Caco-2 (cell line): Measurements from ENCODE around the gene IMPG1. TPM values are rescaled to one million over a fixed set of nuclear protein-coding genes. Genes with fewer than 3 reads are reported as not detected.

Source experiments
- BruUV-seq: library from RNA; stranded (reverse); fragments of 400-500 nt; replicated peaks from 2 replicates; lab custom pipeline; 2021; lab: Mats Ljungman, UMichigan
- CTCF ChIA-PET: fragments of 300-600 bp; sonication (Branson Sonifier 250); formaldehyde crosslinking; loops from one replicate; lab custom pipeline; 2022; ENCODE audit warnings: antibody characterized with exemption; lab: Charles Lee
- POLR2A ChIA-PET: fragments of 300-600 bp; sonication (Branson Sonifier 250); formaldehyde crosslinking; loops from one replicate; lab custom pipeline; 2022; ENCODE audit warnings: antibody characterized with exemption; lab: Charles Lee
- DNase-seq, 2 experiments: peaks; one replicate each; pipeline versions ENCODE4 v3.0.0 to v3.0.0-alpha.2; 2020 to 2022
- H3K27me3 ChIP-seq: replicated peaks from 2 replicates; pipeline ENCODE4 v1.6.0; 2011; ENCODE audit warnings: low read length; ENCODE audit not compliant: control insufficient read depth, insufficient read depth
- H3K36me3 ChIP-seq: 2 replicates; pipeline ENCODE4 v1.5.1; 2011; ENCODE audit warnings: low read length; ENCODE audit not compliant: control insufficient read depth, insufficient read depth
- H3K4me1 ChIP-seq: fragments of 250-450 bp; sonication (Bioruptor Pico); 2 replicates; pipeline ENCODE4 v1.5.1; 2020; ENCODE audit warnings: mild to moderate bottlenecking
- H3K4me3 ChIP-seq: 2 replicates; pipeline ENCODE4 v1.5.1; 2011; ENCODE audit warnings: low read depth, mild to moderate bottlenecking, control low read depth, low read length
- H3K9me3 ChIP-seq: fragments of 250-450 bp; sonication (Bioruptor Pico); 2 replicates; pipeline ENCODE4 v1.5.1; 2020; ENCODE audit warnings: mild to moderate bottlenecking, moderate library complexity
- H3K27ac Mint-ChIP-seq: one replicate; pipeline ENCODE4 v1.8.0; 2022; ENCODE audit warnings: mixed read lengths; ENCODE audit not compliant: unreplicated experiment
- H3K27me3 Mint-ChIP-seq: one replicate; pipeline ENCODE4 v1.8.0; 2022; ENCODE audit warnings: mixed read lengths; ENCODE audit not compliant: insufficient read depth, unreplicated experiment
- H3K36me3 Mint-ChIP-seq: one replicate; pipeline ENCODE4 v1.8.0; 2022; ENCODE audit warnings: mild to moderate bottlenecking, mixed read lengths; ENCODE audit not compliant: insufficient read depth, unreplicated experiment
- H3K4me1 Mint-ChIP-seq: one replicate; pipeline ENCODE4 v1.8.0; 2022; ENCODE audit warnings: low read depth, mixed read lengths; ENCODE audit not compliant: unreplicated experiment
- H3K4me3 Mint-ChIP-seq: one replicate; pipeline ENCODE4 v1.8.0; 2022; ENCODE audit warnings: mild to moderate bottlenecking, moderate library complexity, mixed read lengths; ENCODE audit not compliant: unreplicated experiment
- H3K9me3 Mint-ChIP-seq: one replicate; pipeline ENCODE4 v1.8.0; 2022; ENCODE audit warnings: mixed read lengths; ENCODE audit not compliant: unreplicated experiment
- CTCF ChIP-seq, 2 experiments: fragments of 200-600 bp in 1 of 2; IDR thresholded peaks; 1 replicate in 1 of 2; 2 replicates in 1 of 2; pipeline versions ENCODE4 v1.5.1 to v1.8.0; 2011 to 2022; ENCODE audit warnings: antibody characterized with exemption in 1 of 2, control low read depth in 1 of 2, inconsistent platforms in 1 of 2, low read depth in 1 of 2, low read length in 1 of 2, mild to moderate bottlenecking in 1 of 2, moderate library complexity in 1 of 2; ENCODE audit not compliant: insufficient read depth in 1 of 2, severe bottlenecking in 1 of 2, unreplicated experiment in 1 of 2
- intact Hi-C: fragments of 100-400 bp; cut with micrococcal nuclease; formaldehyde crosslinking; loops from one replicate; pipeline ENCODE4 v1.10.0; 2022; ENCODE audit not compliant: unreplicated experiment
- total RNA-seq: library from RNA; stranded (reverse); gene quantifications from 2 replicates; pipeline ENCODE4 v1.2.3, GENCODE V29; 2022

Gene IMPG1
- total RNA-seq, 1 experiment from 2014 or later = not detected

GRCh38 chr6:76057469-76057868 is 15.0 kb downstream of the IMPG1 start:
- H3K36me3 ChIP-seq = no peaks in the 10 kb centered on the region
- ChIA-PET POLR2A (no interaction called here), CTCF (no interaction called here)
- no TSS peak for BruUV-seq
- intact Hi-C loops = no loop called here
- Mint-ChIP-seq H3K36me3 (no peaks in the 10 kb centered on the region), H3K27ac (no peak overlapping the region), H3K27me3 (no peaks in the 10 kb centered on the region), H3K4me3 (no peak overlapping the region), H3K9me3 (no peaks in the 10 kb centered on the region), H3K4me1 (no peaks in the 10 kb centered on the region)
- no peak overlapping the region for H3K4me3 ChIP-seq
- no peaks in the 10 kb centered on the region for H3K27me3 ChIP-seq
- H3K4me1 ChIP-seq = no peaks in the 10 kb centered on the region
- DNase-seq = no peak
- no peak for TF ChIP-seq CTCF (IDR thresholded peaks at IDR 0.05; ENCODE audit: insufficient read depth in 1 of 2, low read depth in 1 of 2, low read length in 1 of 2, severe bottlenecking in 1 of 2, unreplicated experiment in 1 of 2)
- no peaks in the 10 kb centered on the region for H3K9me3 ChIP-seq

- H3K4me1 ChIP-seq = no peaks in the 10 kb centered on the region
- no peaks in the 10 kb centered on the region for H3K27me3 ChIP-seq
- Mint-ChIP-seq H3K27ac (no peak overlapping the region), H3K27me3 (peaks cover 3% of the 10 kb centered on the region), H3K9me3 (no peaks in the 10 kb centered on the region), H3K4me1 (no peaks in the 10 kb centered on the region), H3K36me3 (no peaks in the 10 kb centered on the region), H3K4me3 (no peak overlapping the region)
- ChIA-PET CTCF (no interaction called here), POLR2A (no interaction called here)
- DNase-seq = no peak
- BruUV-seq = no TSS peak
- TF ChIP-seq CTCF (IDR thresholded peaks at IDR 0.05; ENCODE audit: insufficient read depth in 1 of 2, low read depth in 1 of 2, low read length in 1 of 2, severe bottlenecking in 1 of 2, unreplicated experiment in 1 of 2) = no peak
- intact Hi-C loops = no loop called here
- H3K36me3 ChIP-seq = no peaks in the 10 kb centered on the region
- H3K4me3 ChIP-seq = no peak overlapping the region
- H3K9me3 ChIP-seq = no peaks in the 10 kb centered on the region
Measured at GRCh38 chr6:76052314-76052713, 20.1 kb downstream of the IMPG1 start.

GRCh38 chr6:76043690-76044089 is 28.8 kb downstream of the IMPG1 start:
- no peaks in the 10 kb centered on the region for H3K36me3 ChIP-seq
- H3K27me3 Mint-ChIP-seq = peaks cover 11% of the 10 kb centered on the region
- ChIA-PET CTCF (no interaction called here), POLR2A (no interaction called here)
- H3K36me3 Mint-ChIP-seq = no peaks in the 10 kb centered on the region
- H3K4me1 ChIP-seq = no peaks in the 10 kb centered on the region
- intact Hi-C loops = loop anchor here (10.0 kb wide), 1 partner anchor 109 kb away; no protein-coding TSS in a partner anchor
- no peak for DNase-seq
- no peaks in the 10 kb centered on the region for H3K9me3 Mint-ChIP-seq
- H3K27ac Mint-ChIP-seq = no peak overlapping the region
- no peaks in the 10 kb centered on the region for H3K27me3 ChIP-seq
- no peaks in the 10 kb centered on the region for H3K4me1 Mint-ChIP-seq
- no peak for TF ChIP-seq CTCF (IDR thresholded peaks at IDR 0.05; ENCODE audit: insufficient read depth in 1 of 2, low read depth in 1 of 2, low read length in 1 of 2, severe bottlenecking in 1 of 2, unreplicated experiment in 1 of 2)
- no peak overlapping the region for H3K4me3 Mint-ChIP-seq
- no peaks in the 10 kb centered on the region for H3K9me3 ChIP-seq
- H3K4me3 ChIP-seq = no peak overlapping the region
- no TSS peak for BruUV-seq
